Retinal pigment epithelial cell (primary cell): ENCODE measurements around the gene CDH3.
A peak's percentile ranks its signal among the peaks of the same experiment; 100 is the strongest.

Source experiments
- DNase-seq: peaks from one replicate; pipeline ENCODE4 v3.0.0-alpha.2; 2010; ENCODE audit warnings: low read depth
- H3K4me3 ChIP-seq: 2 replicates; pipeline ENCODE4 v1.5.1; 2011; ENCODE audit warnings: mild to moderate bottlenecking, low read length, control low read depth, moderate library complexity
- CTCF ChIP-seq: conservative IDR thresholded peaks from 2 replicates; pipeline ENCODE4 v1.5.1; 2011; ENCODE audit warnings: low read depth, low read length, control low read depth, inconsistent platforms

CDH3 gene

GRCh38 chr16:68617734-68618133, 27.4 kb upstream of the CDH3 start:
- no peak for DNase-seq
- TF ChIP-seq CTCF: no peak
- H3K4me3 ChIP-seq: no peak overlapping the region

- peak; percentile 87 for DNase-seq
- H3K4me3 ChIP-seq: no peak overlapping the region
- TF ChIP-seq CTCF: no peak
Measured at GRCh38 chr16:68626557-68626956, 18.6 kb upstream of the CDH3 start.

- TF ChIP-seq CTCF: no peak
- H3K4me3 ChIP-seq: no peak overlapping the region
- DNase-seq: no peak
Measured at GRCh38 chr16:68627951-68628425, 17.1 kb upstream of the CDH3 start.

DNA sequence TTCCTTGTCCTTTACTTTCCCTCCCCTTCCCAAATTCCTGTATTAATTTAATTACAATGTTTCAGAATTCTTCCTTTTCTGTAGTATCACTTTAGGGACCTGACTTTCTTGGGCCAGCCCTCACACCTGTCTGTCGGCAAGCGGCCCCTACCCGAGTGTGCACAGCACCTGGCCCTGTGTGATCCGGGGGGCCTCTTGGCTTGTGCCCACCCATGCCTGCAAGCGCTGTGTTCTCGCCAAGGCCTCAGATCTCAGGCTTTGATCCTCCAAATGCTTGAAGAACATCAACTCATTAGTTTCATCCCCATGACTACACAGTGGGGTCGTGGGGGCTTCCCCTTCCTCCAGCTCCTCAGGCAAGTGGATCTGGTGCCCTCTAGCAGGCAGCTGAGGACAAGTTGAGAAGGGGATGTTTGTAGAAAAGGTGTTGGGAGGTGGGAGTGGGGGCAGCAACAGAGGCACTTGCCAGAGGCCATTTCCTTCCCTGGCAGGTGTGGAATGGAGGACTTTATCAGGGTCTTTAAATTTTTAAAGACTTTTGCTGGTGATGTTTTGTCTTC, 15.7 kb upstream of the CDH3 start:
- no peak for TF ChIP-seq CTCF
- DNase-seq: no peak
- no peak overlapping the region for H3K4me3 ChIP-seq

GRCh38 chr16:68636064-68636560, 9.0 kb upstream of the CDH3 start:
- no peak overlapping the region for H3K4me3 ChIP-seq
- DNase-seq: no peak
- no peak for TF ChIP-seq CTCF

DNA sequence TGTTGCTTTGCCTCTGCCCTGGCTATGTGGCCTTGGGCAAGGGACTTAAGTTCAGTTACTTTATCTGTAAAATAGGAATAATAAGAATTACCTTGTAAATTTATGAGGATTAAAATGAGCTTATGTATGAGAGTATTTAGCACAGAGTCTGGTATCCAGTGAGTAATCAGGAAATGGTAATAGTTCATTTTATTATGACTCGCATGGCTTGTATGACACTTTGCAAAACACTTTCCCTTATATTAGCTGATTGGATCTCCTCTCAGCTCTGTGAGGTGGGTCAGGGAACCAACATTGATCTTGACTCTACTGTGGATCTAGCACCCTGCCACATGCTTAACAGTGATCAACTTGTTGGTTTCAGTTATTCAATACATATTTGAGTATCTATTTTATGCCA, 8.3 kb upstream of the CDH3 start:
- DNase-seq: no peak
- TF ChIP-seq CTCF: no peak
- no peak overlapping the region for H3K4me3 ChIP-seq

- TF ChIP-seq CTCF: no peak
- DNase-seq: no peak
- H3K4me3 ChIP-seq: no peak overlapping the region
Measured at GRCh38 chr16:68640972-68641371, 4.1 kb upstream of the CDH3 start.
